ENCODE measurements around the gene SPAG9.

Gene SPAG9

DNA sequence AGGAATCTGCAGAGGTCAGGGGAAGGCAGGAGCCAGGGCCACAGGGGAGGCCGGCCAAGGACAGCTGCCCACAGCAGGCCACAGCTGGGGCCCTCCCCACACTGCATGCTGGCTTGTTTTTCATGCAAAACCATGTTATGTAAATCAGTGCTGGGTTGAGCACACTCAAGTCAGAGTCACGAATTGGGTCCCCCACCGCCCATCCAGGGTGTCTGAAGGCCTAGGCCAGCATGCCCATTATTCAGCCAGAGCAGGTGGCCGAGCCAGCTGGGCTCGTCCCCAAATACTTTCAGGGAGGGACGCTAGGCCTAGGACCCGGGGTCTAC lies 203.3 kb downstream of the SPAG9 start:
- no peak for DNase-seq (ENCODE audit: low read depth)

DNA sequence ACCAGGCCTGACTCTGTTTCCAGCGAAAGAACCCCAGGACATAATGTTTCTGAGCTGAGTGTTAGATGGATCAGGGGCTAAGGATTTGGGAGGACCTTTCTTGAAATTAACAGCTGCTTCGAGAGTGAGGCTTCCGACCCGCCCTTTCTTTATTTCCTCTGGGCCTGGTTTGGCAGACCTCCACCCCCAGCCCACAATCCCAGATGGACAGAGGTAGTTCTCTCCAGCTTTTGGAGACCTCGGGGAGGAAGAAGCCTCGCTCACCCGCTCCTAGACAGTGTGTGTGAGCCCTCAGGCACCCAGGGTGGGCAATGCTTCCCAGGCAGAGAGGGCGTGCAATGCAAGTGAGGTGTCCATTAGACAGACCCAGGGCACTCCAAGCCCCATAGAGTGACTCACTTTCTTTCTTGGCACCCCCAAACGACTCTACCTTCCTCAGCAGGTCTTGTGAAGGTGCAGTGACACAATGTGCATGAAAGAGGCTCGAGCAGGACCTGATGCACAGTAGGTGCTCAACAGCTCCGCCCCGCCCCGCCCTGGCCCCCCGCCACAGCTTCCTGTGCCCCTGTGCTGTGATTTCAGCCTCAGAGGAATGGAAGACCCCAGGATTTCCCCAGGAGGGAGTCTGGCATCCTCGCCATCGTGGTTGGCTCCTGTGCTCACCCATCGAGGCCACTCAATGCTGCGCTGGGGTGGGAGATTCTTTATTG lies 203.8 kb downstream of the SPAG9 start:
- no peak for DNase-seq (ENCODE audit: low read depth)

DNA sequence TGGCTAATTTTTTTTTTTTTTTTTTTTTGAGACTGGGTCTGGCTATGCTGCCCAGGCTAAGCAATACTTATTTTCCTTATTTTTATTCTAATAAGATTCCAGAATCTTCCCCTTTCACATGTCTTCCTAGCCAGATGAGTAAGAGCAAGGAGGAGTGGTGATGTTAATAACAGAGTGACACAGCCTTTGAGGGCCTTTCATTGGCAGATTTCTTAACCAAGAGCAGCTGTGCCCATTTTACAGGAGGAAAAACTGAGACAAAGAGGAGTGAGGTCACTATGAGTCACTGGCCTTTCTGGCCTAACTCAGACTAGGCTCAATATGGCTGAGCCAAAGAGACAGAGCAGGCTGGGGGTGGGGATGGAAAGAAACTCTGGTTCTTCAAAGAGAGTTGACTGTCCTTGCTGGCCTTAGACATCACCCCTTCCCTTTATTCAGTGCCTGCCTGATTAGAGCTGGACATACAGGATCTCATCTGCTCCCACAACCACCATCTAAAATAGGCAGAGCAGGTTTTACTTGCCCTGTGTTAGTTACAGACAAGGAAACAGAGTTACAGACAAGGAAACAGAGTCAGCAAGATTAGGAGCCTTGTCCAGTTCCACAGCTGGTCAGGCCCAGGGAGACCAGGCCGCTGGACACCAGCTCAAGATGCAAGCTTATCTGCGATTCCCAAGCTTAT lies 204.5 kb downstream of the SPAG9 start:
- no peak for DNase-seq (ENCODE audit: low read depth)

DNA sequence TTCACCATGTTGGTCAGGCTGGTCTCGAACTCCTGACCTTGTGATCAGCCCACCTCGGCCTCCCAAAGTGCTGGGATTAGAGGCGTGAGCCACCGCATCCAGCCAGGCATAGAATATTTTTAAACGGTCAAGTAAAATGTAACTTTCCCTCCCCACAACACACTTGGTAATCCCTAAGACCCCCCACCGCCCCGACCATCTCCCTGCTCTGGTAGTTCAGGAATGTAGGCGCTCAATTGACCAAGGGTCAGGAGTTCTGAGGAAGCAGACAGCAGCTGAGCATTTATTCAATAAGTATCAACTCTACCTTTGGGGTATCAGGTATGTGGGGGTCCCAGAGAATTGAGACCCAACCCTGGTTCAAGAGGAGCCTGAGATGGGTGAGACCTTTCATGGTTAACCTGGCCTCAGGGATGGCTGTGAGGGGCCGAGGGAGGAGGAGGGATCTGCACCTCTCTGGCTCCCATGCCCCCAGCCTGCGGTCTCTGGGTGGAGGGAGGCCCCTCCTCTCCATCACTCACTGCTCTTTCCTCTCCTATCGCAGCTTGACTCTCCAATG lies 206.1 kb downstream of the SPAG9 start:
- no peak for DNase-seq (ENCODE audit: low read depth)

DNA sequence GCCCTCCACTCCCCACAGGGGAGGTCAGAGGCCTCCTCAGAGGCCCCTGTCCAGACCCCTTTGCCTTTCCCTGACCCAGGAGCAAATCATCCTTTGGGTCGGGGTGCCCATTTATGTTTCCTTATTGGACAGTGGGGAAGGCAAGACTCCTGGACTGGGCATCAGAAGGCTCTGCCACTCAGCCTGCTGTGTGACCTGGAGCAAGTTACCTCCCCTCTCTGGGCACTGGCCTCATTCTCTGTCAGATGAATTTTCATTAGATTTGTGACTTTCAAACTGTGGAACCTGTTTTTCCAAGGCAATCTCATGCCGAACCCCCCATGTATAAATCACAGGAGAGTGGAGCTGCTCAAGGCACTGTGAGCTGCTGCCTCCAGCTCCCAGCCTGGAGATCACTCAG lies 207.5 kb downstream of the SPAG9 start:
- no peak for DNase-seq (ENCODE audit: low read depth)

Measured in stimulated activated CD8-positive, alpha-beta memory T cell treated with anti-CD3 and anti-CD28 coated beads, Interleukin-15, amount 100 ng/mL, for 1 hour (primary cell).